NB4 (cell line): Measurements from ENCODE around the gene TUBGCP3.

Experiments
- DNase-seq: peaks from one replicate; pipeline ENCODE4 v3.0.0; 2010; ENCODE audit warnings: low read depth
- H3K4me3 ChIP-seq: one replicate; pipeline ENCODE4 v1.5.1; 2011; ENCODE audit warnings: mild to moderate bottlenecking, low read depth, low read length, moderate library complexity
- CTCF ChIP-seq: IDR thresholded peaks from one replicate; pipeline ENCODE4 v1.5.1; 2012; ENCODE audit warnings: low read depth, low read length
- MAX ChIP-seq: IDR thresholded peaks from 2 replicates; pipeline ENCODE4 v1.6.1; 2011; ENCODE audit warnings: low read depth, low read length
- MYC ChIP-seq: IDR thresholded peaks from 2 replicates; pipeline ENCODE4 v1.6.1; 2011; ENCODE audit warnings: low read depth, low read length
- POLR2A ChIP-seq: IDR thresholded peaks from 2 replicates; pipeline ENCODE4 v1.6.1; 2011; ENCODE audit warnings: mild to moderate bottlenecking; ENCODE audit not compliant: insufficient read length; ENCODE audit errors: extremely low read depth

Gene TUBGCP3

GRCh38 chr13:112483299-112483698 is 104.7 kb downstream of the TUBGCP3 start:
- TF ChIP-seq CTCF (no peak), POLR2A (no peak), MYC (no peak), MAX (no peak)
- no peak overlapping the region for H3K4me3 ChIP-seq
- no peak for DNase-seq

GRCh38 chr13:112481458-112481857 is 106.5 kb downstream of the TUBGCP3 start:
- TF ChIP-seq POLR2A = no peak
- TF ChIP-seq CTCF = no peak
- TF ChIP-seq MYC = no peak
- no peak for TF ChIP-seq MAX
- DNase-seq = no peak
- no peak overlapping the region for H3K4me3 ChIP-seq

- H3K4me3 ChIP-seq = no peak overlapping the region
- TF ChIP-seq POLR2A = no peak
- TF ChIP-seq CTCF = no peak
- no peak for TF ChIP-seq MYC
- TF ChIP-seq MAX = no peak
- DNase-seq = no peak
Observed at GRCh38 chr13:112479389-112479788, 108.6 kb downstream of the TUBGCP3 start.

GRCh38 chr13:112477070-112477619 is 110.8 kb downstream of the TUBGCP3 start:
- no peak for DNase-seq
- TF ChIP-seq MAX = no peak
- TF ChIP-seq POLR2A = no peak
- TF ChIP-seq CTCF = no peak
- no peak for TF ChIP-seq MYC
- H3K4me3 ChIP-seq = no peak overlapping the region

- no peak for DNase-seq
- no peak overlapping the region for H3K4me3 ChIP-seq
- no peak for TF ChIP-seq MYC
- no peak for TF ChIP-seq MAX
- TF ChIP-seq POLR2A = no peak
- no peak for TF ChIP-seq CTCF
Observed at GRCh38 chr13:112475889-112476288, 112.1 kb downstream of the TUBGCP3 start.

- DNase-seq = no peak
- H3K4me3 ChIP-seq = no peak overlapping the region
- TF ChIP-seq MYC (no peak), CTCF (no peak), MAX (no peak), POLR2A (no peak)
Observed at GRCh38 chr13:112474869-112475268, 113.1 kb downstream of the TUBGCP3 start.
